ENCODE measurements around the gene C1orf226. TPM values are rescaled to one million over a fixed set of nuclear protein-coding genes. Genes with fewer than 3 reads are reported as not detected.

Gene C1orf226
- total RNA-seq, 4 donors from 2014 or later = 0.36 to 0.95 (median 0.60) TPM

- ATAC-seq (no peak), DNase-seq (no peak)
- in situ Hi-C loops (cut with MboI; ENCODE audit: low sequenced_read_pairs in 4 of 4) (no loop called here), intact Hi-C loops (cut with DNase I; ENCODE audit: low total_unique reads) (no loop called here)
- TF ChIP-seq CTCF (IDR thresholded peaks at IDR 0.05 in 4 of 5, conservative IDR thresholded peaks at IDR 0.05 in 1 of 5) (no peak), POLR2A (IDR thresholded peaks at IDR 0.05) (no peak)
- Histone ChIP-seq H3K9me3 (no peaks in the 10 kb centered on the region), H3K27me3 (no peaks in the 10 kb centered on the region), H3K27ac (no peak overlapping the region), H3K36me3 (no peaks in the 10 kb centered on the region), H3K4me1 (no peaks in the 10 kb centered on the region), H3K4me3 (no peak overlapping the region)
Measured at GRCh38 chr1:162342452-162342983, 39.0 kb upstream of the C1orf226 start.

- Histone ChIP-seq H3K9me3 (no peaks in the 10 kb centered on the region), H3K27ac (no peak overlapping the region), H3K36me3 (no peaks in the 10 kb centered on the region), H3K4me3 (no peak overlapping the region), H3K27me3 (no peaks in the 10 kb centered on the region), H3K4me1 (no peaks in the 10 kb centered on the region)
- DNase-seq = no peak
- ATAC-seq = no peak
- intact Hi-C loops (cut with DNase I; ENCODE audit: low total_unique reads) = no loop called here
- TF ChIP-seq POLR2A (IDR thresholded peaks at IDR 0.05) = no peak
- TF ChIP-seq CTCF (IDR thresholded peaks at IDR 0.05 in 4 of 5, conservative IDR thresholded peaks at IDR 0.05 in 1 of 5) = no peak
- in situ Hi-C loops (cut with MboI; ENCODE audit: low sequenced_read_pairs in 4 of 4) = no loop called here
Measured at GRCh38 chr1:162343470-162343869, 38.1 kb upstream of the C1orf226 start.

- no peaks in the 10 kb centered on the region for H3K9me3 ChIP-seq
- in situ Hi-C loops (cut with MboI; ENCODE audit: low sequenced_read_pairs in 4 of 4) = no loop called here
- H3K36me3 ChIP-seq = no peaks in the 10 kb centered on the region
- ATAC-seq (no peak), DNase-seq (no peak)
- no peaks in the 10 kb centered on the region for H3K27me3 ChIP-seq
- TF ChIP-seq CTCF (IDR thresholded peaks at IDR 0.05 in 4 of 5, conservative IDR thresholded peaks at IDR 0.05 in 1 of 5) (no peak), POLR2A (IDR thresholded peaks at IDR 0.05) (no peak)
- intact Hi-C loops (cut with DNase I; ENCODE audit: low total_unique reads) = no loop called here
- no peak overlapping the region for H3K27ac ChIP-seq
- no peak overlapping the region for H3K4me3 ChIP-seq
- H3K4me1 ChIP-seq = no peaks in the 10 kb centered on the region
Measured at GRCh38 chr1:162347281-162347680, 34.2 kb upstream of the C1orf226 start.

GRCh38 chr1:162349635-162350330, 31.7 kb upstream of the C1orf226 start:
- intact Hi-C loops (cut with DNase I; ENCODE audit: low total_unique reads) (no loop called here), in situ Hi-C loops (cut with MboI; ENCODE audit: low sequenced_read_pairs in 4 of 4) (no loop called here)

More at GRCh38 chr1:162349635-162350330, 31.7 kb upstream of the C1orf226 start:
- no peak for TF ChIP-seq POLR2A (IDR thresholded peaks at IDR 0.05)
- TF ChIP-seq CTCF (IDR thresholded peaks at IDR 0.05 in 4 of 5, conservative IDR thresholded peaks at IDR 0.05 in 1 of 5) = no peak
- Histone ChIP-seq H3K4me1 (no peaks in the 10 kb centered on the region), H3K9me3 (no peaks in the 10 kb centered on the region), H3K27me3 (no peaks in the 10 kb centered on the region), H3K36me3 (no peaks in the 10 kb centered on the region), H3K4me3 (no peak overlapping the region), H3K27ac (no peak overlapping the region)
- ATAC-seq = no peak
- no peak for DNase-seq

Measured in gastrocnemius medialis (tissue), 4 donors.